Suprapubic skin (tissue), 4 donors: ENCODE results near the gene TSPEAR. TPM values are rescaled to one million over a fixed set of nuclear protein-coding genes. Genes with fewer than 3 reads are reported as not detected.

Experiments
- DNase-seq, 2 donors: peaks; one replicate each; pipeline ENCODE4 v3.0.0-alpha.2; 2019; ENCODE audit warnings: low spot score in 2 of 2
- H3K27ac ChIP-seq: fragments of 200-600 bp; sonication (generic); one replicate; pipeline ENCODE4 v1.5.1; 2019
- H3K27me3 ChIP-seq: fragments of 200-600 bp; sonication (generic); one replicate; pipeline ENCODE4 v1.5.1; 2019
- H3K36me3 ChIP-seq: fragments of 200-600 bp; sonication (generic); one replicate; pipeline ENCODE4 v1.5.1; 2019
- H3K4me1 ChIP-seq: fragments of 200-600 bp; sonication (generic); one replicate; pipeline ENCODE4 v1.5.1; 2019
- H3K4me3 ChIP-seq: fragments of 200-600 bp; sonication (generic); one replicate; pipeline ENCODE4 v1.5.1; 2019; ENCODE audit warnings: mild to moderate bottlenecking
- H3K9me3 ChIP-seq: fragments of 200-600 bp; sonication (generic); one replicate; pipeline ENCODE4 v1.5.1; 2019
- CTCF ChIP-seq, 2 donors: fragments of 200-600 bp in 1 of 2; fragments of 450-650 bp in 1 of 2; sonication (generic) in 1 of 2; IDR thresholded peaks; one replicate each; pipeline ENCODE4 v1.5.1; 2016 to 2019; ENCODE audit warnings: antibody characterized with exemption in 2 of 2, mild to moderate bottlenecking in 1 of 2, moderate library complexity in 1 of 2
- EP300 ChIP-seq: sonication (generic); formaldehyde crosslinking; IDR thresholded peaks from one replicate; pipeline ENCODE4 v1.6.1; 2017; ENCODE audit warnings: antibody characterized with exemption
- POLR2A ChIP-seq, 2 donors: fragments of 450-650 bp; IDR thresholded peaks; one replicate each; pipeline ENCODE4 v1.6.1; 2017; ENCODE audit warnings: antibody characterized with exemption in 2 of 2, mild to moderate bottlenecking in 2 of 2, moderate library complexity in 2 of 2
- POLR2AphosphoS5 ChIP-seq, 3 donors: sonication (generic); formaldehyde crosslinking; IDR thresholded peaks; one replicate each; pipeline ENCODE4 v1.6.1; 2017; ENCODE audit warnings: antibody characterized with exemption in 3 of 3
- WGBS: methylation state at CpG from one replicate; pipeline ENCODE4 v1.1.5; 2018; 5-methylcytosine and 5-hydroxymethylcytosine counted together
- total RNA-seq, 4 donors: library from RNA; depleted of rRNA; stranded (reverse); fragments of >200 nt; gene quantifications; one replicate each; pipeline ENCODE4 v1.1.0, GENCODE V29; 2016

Gene TSPEAR
- total RNA-seq, 4 donors from 2014 or later = 0.21 to 0.59 (median 0.32) TPM; not detected in 1

- DNase-seq = no peak
- no peak overlapping the region for H3K27ac ChIP-seq
- TF ChIP-seq POLR2AphosphoS5 (IDR thresholded peaks at IDR 0.05) = no peak
- TF ChIP-seq EP300 = no peak
- TF ChIP-seq POLR2A (IDR thresholded peaks at IDR 0.05) = no peak
- no peak for TF ChIP-seq CTCF (IDR thresholded peaks at IDR 0.05)
- H3K4me3 ChIP-seq = no peak overlapping the region
- H3K27me3 ChIP-seq = peaks cover under 1% of the 10 kb centered on the region
- H3K9me3 ChIP-seq = peaks cover 11% of the 10 kb centered on the region
- H3K4me1 ChIP-seq = peaks cover 16% of the 10 kb centered on the region
- WGBS = 96% methylated on average over 17 of the region's 17 CpGs
- no peaks in the 10 kb centered on the region for H3K36me3 ChIP-seq
These were observed 217.0 kb downstream of the TSPEAR start for GRCh38 chr21:44494418-44494817.

GRCh38 chr21:44492567-44493385 lies 218.6 kb downstream of the TSPEAR start:
- Histone ChIP-seq H3K27me3 (no peaks in the 10 kb centered on the region), H3K4me1 (peaks cover 14% of the 10 kb centered on the region), H3K9me3 (peaks cover 11% of the 10 kb centered on the region), H3K27ac (no peak overlapping the region), H3K4me3 (no peak overlapping the region), H3K36me3 (no peaks in the 10 kb centered on the region)
- TF ChIP-seq POLR2AphosphoS5 (IDR thresholded peaks at IDR 0.05) (no peak), EP300 (no peak), CTCF (IDR thresholded peaks at IDR 0.05) (no peak), POLR2A (IDR thresholded peaks at IDR 0.05) (no peak)
- DNase-seq = no peak
- 91% methylated on average over 9 of the region's 9 CpGs for WGBS

GRCh38 chr21:44490816-44491215 lies 220.6 kb downstream of the TSPEAR start:
- 90% methylated on average over 9 of the region's 9 CpGs for WGBS
- Histone ChIP-seq H3K27ac (no peak overlapping the region), H3K36me3 (no peaks in the 10 kb centered on the region), H3K9me3 (peaks cover 11% of the 10 kb centered on the region), H3K27me3 (peaks cover 7% of the 10 kb centered on the region), H3K4me1 (no peaks in the 10 kb centered on the region), H3K4me3 (no peak overlapping the region)
- no peak for TF ChIP-seq EP300
- TF ChIP-seq POLR2A (IDR thresholded peaks at IDR 0.05) = no peak
- TF ChIP-seq POLR2AphosphoS5 (IDR thresholded peaks at IDR 0.05) = no peak
- no peak for TF ChIP-seq CTCF (IDR thresholded peaks at IDR 0.05)
- no peak for DNase-seq

GRCh38 chr21:44490405-44490804 lies 221.0 kb downstream of the TSPEAR start:
- Histone ChIP-seq H3K27ac (no peak overlapping the region), H3K36me3 (no peaks in the 10 kb centered on the region), H3K4me1 (no peaks in the 10 kb centered on the region), H3K27me3 (peaks cover 9% of the 10 kb centered on the region), H3K4me3 (no peak overlapping the region), H3K9me3 (peaks cover 11% of the 10 kb centered on the region)
- DNase-seq = no peak
- no peak for TF ChIP-seq POLR2AphosphoS5 (IDR thresholded peaks at IDR 0.05)
- no peak for TF ChIP-seq EP300
- TF ChIP-seq POLR2A (IDR thresholded peaks at IDR 0.05) = no peak
- no peak for TF ChIP-seq CTCF (IDR thresholded peaks at IDR 0.05)
- 96% methylated on average over 19 of the region's 19 CpGs for WGBS

GRCh38 chr21:44489962-44490361 lies 221.4 kb downstream of the TSPEAR start:
- no peak overlapping the region for H3K4me3 ChIP-seq
- DNase-seq = no peak
- H3K27me3 ChIP-seq = peaks cover 9% of the 10 kb centered on the region
- no peaks in the 10 kb centered on the region for H3K4me1 ChIP-seq
- no peaks in the 10 kb centered on the region for H3K36me3 ChIP-seq
- H3K27ac ChIP-seq = no peak overlapping the region
- TF ChIP-seq CTCF (IDR thresholded peaks at IDR 0.05) (no peak), EP300 (no peak), POLR2A (IDR thresholded peaks at IDR 0.05) (no peak), POLR2AphosphoS5 (IDR thresholded peaks at IDR 0.05) (no peak)
- peaks cover 11% of the 10 kb centered on the region for H3K9me3 ChIP-seq
- 45% methylated on average over 7 of the region's 7 CpGs for WGBS
